ENCODE data around the gene ORM2. TPM values are rescaled to one million over a fixed set of nuclear protein-coding genes. Genes with fewer than 3 reads are reported as not detected.

The ORM2 gene
- total RNA-seq, 2 donors from 2014 or later, result not detected

- intact Hi-C loops (cut with DNase I), result no loop called here
- Histone ChIP-seq H3K36me3 (replicated peaks in 1 of 2; ENCODE audit: insufficient read depth in 1 of 2, low read depth in 2 of 2) (peaks cover 0 to 4% of the 10 kb centered on the region in 2 donors), H3K27me3 (no peaks in the 10 kb centered on the region), H3K27ac (no peak overlapping the region), H3K9me3 (no peaks in the 10 kb centered on the region), H3K4me3 (no peak overlapping the region), H3K4me1 (no peaks in the 10 kb centered on the region)
- 56 to 80% methylated on average over 6 to 7 of the region's 7 CpGs for WGBS, 2 donors
- ATAC-seq (no peak), DNase-seq (no peak)
- no peak for TF ChIP-seq POLR2A (IDR thresholded peaks at IDR 0.05)
- no peak for TF ChIP-seq CTCF (IDR thresholded peaks at IDR 0.05)
Measured at GRCh38 chr9:114371343-114371944, 41.8 kb downstream of the ORM2 start.

- H3K27ac ChIP-seq, result peak overlapping the region in 1 of 4 donors; percentile 67
- H3K4me3 ChIP-seq, result no peak overlapping the region
- DNase-seq (peak in 1 of 4 donors; percentile 52), ATAC-seq (peak; percentile 28)
- intact Hi-C loops (cut with DNase I), result no loop called here
- 58 to 64% methylated on average over 9 to 14 of the region's 14 CpGs for WGBS, 2 donors
- no peak for TF ChIP-seq POLR2A (IDR thresholded peaks at IDR 0.05)
- no peak for TF ChIP-seq CTCF (IDR thresholded peaks at IDR 0.05)
- H3K4me1 ChIP-seq, result no peaks in the 10 kb centered on the region
- H3K9me3 ChIP-seq, result no peaks in the 10 kb centered on the region
- H3K36me3 ChIP-seq (replicated peaks in 1 of 2; ENCODE audit: insufficient read depth in 1 of 2, low read depth in 2 of 2), result peaks cover 0 to 6% of the 10 kb centered on the region in 2 donors
- no peaks in the 10 kb centered on the region for H3K27me3 ChIP-seq
Measured at GRCh38 chr9:114371973-114372917, 42.6 kb downstream of the ORM2 start.

- peak overlapping the region in 1 of 4 donors; percentile 67 for H3K27ac ChIP-seq
- H3K9me3 ChIP-seq, result no peaks in the 10 kb centered on the region
- H3K4me1 ChIP-seq, result no peaks in the 10 kb centered on the region
- no peak for TF ChIP-seq POLR2A (IDR thresholded peaks at IDR 0.05)
- no peak for TF ChIP-seq CTCF (IDR thresholded peaks at IDR 0.05)
- WGBS, 2 donors, result 71 to 86% methylated on average over 7 to 9 of the region's 9 CpGs
- no peak overlapping the region for H3K4me3 ChIP-seq
- ATAC-seq, result no peak
- DNase-seq, result peak; percentile 30 to 79 (median 39)
- intact Hi-C loops (cut with DNase I), result no loop called here
- H3K36me3 ChIP-seq (replicated peaks in 1 of 2; ENCODE audit: insufficient read depth in 1 of 2, low read depth in 2 of 2), result peaks cover 0 to 4% of the 10 kb centered on the region in 2 donors
- H3K27me3 ChIP-seq, result no peaks in the 10 kb centered on the region
Measured at GRCh38 chr9:114372921-114373448, 43.3 kb downstream of the ORM2 start.

GRCh38 chr9:114373960-114374730, 44.5 kb downstream of the ORM2 start:
- Histone ChIP-seq H3K27me3 (no peaks in the 10 kb centered on the region), H3K4me3 (no peak overlapping the region), H3K36me3 (replicated peaks in 1 of 2; ENCODE audit: insufficient read depth in 1 of 2, low read depth in 2 of 2) (peaks cover 0 to 4% of the 10 kb centered on the region in 2 donors), H3K4me1 (no peaks in the 10 kb centered on the region), H3K27ac (no peak overlapping the region), H3K9me3 (no peaks in the 10 kb centered on the region)
- DNase-seq (no peak), ATAC-seq (no peak)
- 87 to 89% methylated on average over 15 to 16 of the region's 16 CpGs for WGBS, 2 donors
- TF ChIP-seq POLR2A (IDR thresholded peaks at IDR 0.05) (no peak), CTCF (IDR thresholded peaks at IDR 0.05) (no peak)
- intact Hi-C loops (cut with DNase I), result no loop called here
